HepG2 (cell line): Measurements from ENCODE around the gene TUNAR. TPM values are rescaled to one million over a fixed set of nuclear protein-coding genes. Genes with fewer than 3 reads are reported as not detected.

Experiments used
- ATAC-seq: fragments of 200-7000 bp; cut with Tn5 transposase; 3 replicates; pipeline ENCODE4 v1.9.1; 2020; ENCODE audit warnings: mild to moderate bottlenecking, moderate library complexity
- BruUV-seq: library from RNA; stranded (reverse); fragments of 400-500 nt; replicated peaks from 2 replicates; lab custom pipeline; 2021; lab: Mats Ljungman, UMichigan
- CTCF ChIA-PET: fragments of 300-600 bp; formaldehyde crosslinking; extraction: SDS; loops from one replicate; lab custom pipeline; 2021; ENCODE audit warnings: low total read pairs, inconsistent platforms, low intra/inter-chr PET ratio; lab: Yijun Ruan, JAX
- POLR2A ChIA-PET: fragments of 350-600 bp; sonication (Branson Sonifier 250); formaldehyde crosslinking; loops from one replicate; lab custom pipeline; 2020; ENCODE audit warnings: antibody characterized with exemption, inconsistent platforms; lab: Yijun Ruan, JAX
- DNase-seq: peaks from one replicate; pipeline ENCODE4 v3.0.0-alpha.2; 2015; ENCODE audit warnings: low spot score
- FAIRE-seq: peaks from 3 replicates; lab custom pipeline; 2011; peaks lifted over from hg19 to GRCh38; lab: Jason Lieb, UNC
- H2AFZ ChIP-seq: one replicate; pipeline ENCODE4 v1.6.1; 2011; ENCODE audit warnings: low read length, inconsistent platforms
- H3K27ac ChIP-seq: fragments of 300-600 bp; 3 replicates; pipeline ENCODE4 v1.8.0; 2011; ENCODE audit warnings: mixed run types, mild to moderate bottlenecking, mixed read lengths, low read length, inconsistent platforms; ENCODE audit not compliant: insufficient read depth; ENCODE audit errors: extremely low read length
- H3K27me3 ChIP-seq, 2 experiments: fragments of 200-600 bp in 1 of 2; 2 replicates in 1 of 2; 3 replicates in 1 of 2; pipeline versions ENCODE4 v1.6.0 to v1.8.0; 2011; ENCODE audit warnings: low read length in 2 of 2, mild to moderate bottlenecking in 2 of 2, moderate library complexity in 2 of 2, inconsistent platforms in 1 of 2; ENCODE audit not compliant: insufficient read depth in 2 of 2, control insufficient read depth in 1 of 2
- H3K36me3 ChIP-seq, 2 experiments: fragments of 200-600 bp in 1 of 2; replicated peaks in 1 of 2; 2 replicates in 1 of 2; 3 replicates in 1 of 2; pipeline versions ENCODE4 v1.5.1 to v1.8.0; 2011; ENCODE audit warnings: low read length in 2 of 2, inconsistent platforms in 1 of 2; ENCODE audit not compliant: insufficient read depth in 2 of 2, control insufficient read depth in 1 of 2
- H3K4me1 ChIP-seq: 2 replicates; pipeline ENCODE4 v1.5.1; 2012; ENCODE audit warnings: low read length, inconsistent platforms; ENCODE audit not compliant: insufficient read depth
- H3K4me2 ChIP-seq: 2 replicates; pipeline ENCODE4 v1.6.0; 2011; ENCODE audit warnings: low read depth, low read length, inconsistent platforms
- H3K4me3 ChIP-seq, 3 experiments: fragments of 200-600 bp in 1 of 3; sonication (generic), shearing (Covaris generic) in 1 of 3; replicated peaks in 1 of 3; 2 replicates each; pipeline ENCODE4 v1.5.1; 2011 to 2016; ENCODE audit warnings: low read length in 3 of 3, inconsistent platforms in 2 of 3, low read depth in 2 of 3, mild to moderate bottlenecking in 2 of 3, control low read depth in 1 of 3, mixed read lengths in 1 of 3; ENCODE audit not compliant: insufficient read depth in 1 of 3
- H3K79me2 ChIP-seq: one replicate; pipeline ENCODE4 v1.6.1; 2011; ENCODE audit warnings: low read length, inconsistent platforms; ENCODE audit not compliant: insufficient read depth
- H3K9ac ChIP-seq: 2 replicates; pipeline ENCODE4 v1.6.0; 2011; ENCODE audit warnings: mild to moderate bottlenecking, low read depth, low read length, inconsistent platforms; ENCODE audit not compliant: insufficient read depth
- H3K9me3 ChIP-seq: 2 replicates; pipeline ENCODE4 v1.5.1; 2012; ENCODE audit warnings: mild to moderate bottlenecking, low read length
- H4K20me1 ChIP-seq: 2 replicates; pipeline ENCODE4 v1.6.0; 2011; ENCODE audit warnings: inconsistent platforms, mild to moderate bottlenecking, low read length, moderate library complexity; ENCODE audit not compliant: insufficient read depth
- DMAP1 ChIP-seq: IDR thresholded peaks from 2 replicates; pipeline ENCODE4 v1.6.1; 2016
- ELF3 ChIP-seq: IDR thresholded peaks from 2 replicates; pipeline ENCODE4 v1.6.1; 2016; ENCODE audit warnings: missing genetic modification reagents, missing compliant biosample characterization
- FLYWCH1 ChIP-seq: sonication (generic); formaldehyde crosslinking; IDR thresholded peaks from 2 replicates; pipeline ENCODE4 v1.8.1; 2023; ENCODE audit warnings: mild to moderate bottlenecking, missing genetic modification reagents
- IRF2 ChIP-seq: IDR thresholded peaks from 2 replicates; pipeline ENCODE4 v1.6.1; 2018; ENCODE audit warnings: missing genetic modification reagents, missing compliant biosample characterization
- PRMT3 ChIP-seq: sonication (generic); formaldehyde crosslinking; IDR thresholded peaks from 2 replicates; pipeline ENCODE4 v1.8.1; 2022; ENCODE audit warnings: low read depth, mild to moderate bottlenecking, moderate library complexity, missing genetic modification reagents, borderline replicate concordance
- SMYD3 ChIP-seq: sonication (generic); formaldehyde crosslinking; IDR thresholded peaks from 2 replicates; pipeline ENCODE4 v1.8.1; 2023; ENCODE audit warnings: mild to moderate bottlenecking, missing genetic modification reagents
- SNAPC2 ChIP-seq: sonication (generic); formaldehyde crosslinking; IDR thresholded peaks from 2 replicates; pipeline ENCODE4 v1.8.1; 2022; ENCODE audit warnings: mild to moderate bottlenecking, missing genetic modification reagents
- ZNF3 ChIP-seq: IDR thresholded peaks from 2 replicates; pipeline ENCODE4 v1.7.0; 2017; ENCODE audit warnings: inconsistent platforms
- ZNF354B ChIP-seq: sonication (generic); formaldehyde crosslinking; IDR thresholded peaks from 2 replicates; pipeline ENCODE4 v1.8.0; 2022; ENCODE audit warnings: mild to moderate bottlenecking, missing genetic modification reagents
- WGBS: methylation state at CpG from one replicate; pipeline ENCODE4 v1.1.6; 2017; ENCODE audit warnings: low lambda C conversion rate; 5-methylcytosine and 5-hydroxymethylcytosine counted together
- in situ Hi-C: cut with HindIII; loops from 2 replicates; pipeline ENCODE4 v1.10.0; 2017; ENCODE audit warnings: low pct_unique_long_range_greater_than_20kb; ENCODE audit not compliant: extremely low pct_ligation_motif_present
- intact Hi-C: fragments of 100-400 bp; cut with micrococcal nuclease; formaldehyde crosslinking; loops from one replicate; pipeline ENCODE4 v1.10.0; 2022; ENCODE audit not compliant: unreplicated experiment
- polyA plus RNA-seq, 8 experiments: library from polyadenylated mRNA; depleted of rRNA in 3 of 8; stranded (reverse) in 7 of 8; unstranded in 1 of 8; fragments of >200 nt; fragmentation: Illumina TruSeq in 4 of 8; extraction: Trizol in 4 of 8; gene quantifications; 2 replicates each; pipeline versions ENCODE4 v1.2.1 to v1.2.3, GENCODE V29; 2011 to 2016; ENCODE audit warnings: low read depth in 4 of 8, missing spikeins in 1 of 8, mixed read lengths in 1 of 8; ENCODE audit not compliant: insufficient read depth in 1 of 8
- total RNA-seq, 5 experiments: library from RNA; depleted of rRNA; stranded (reverse); fragments of >200 nt; fragmentation: Illumina TruSeq; extraction: Trizol; gene quantifications; 2 replicates each; pipeline ENCODE4 v1.2.3, GENCODE V29; 2016; ENCODE audit warnings: low read depth in 1 of 5
- TF ChIP-seq, protein P1 (sequence below): sonication (generic); formaldehyde crosslinking; IDR thresholded peaks from 2 replicates; pipeline ENCODE4 v1.4.0; 2020; ENCODE audit warnings: mild to moderate bottlenecking, missing genetic modification reagents
- TF ChIP-seq, protein P2 (sequence below): sonication (generic); formaldehyde crosslinking; IDR thresholded peaks from 2 replicates; pipeline ENCODE4 v1.4.0; 2020; ENCODE audit warnings: mild to moderate bottlenecking, missing genetic modification reagents
- TF ChIP-seq, protein P3 (sequence below): sonication (generic); formaldehyde crosslinking; IDR thresholded peaks from 2 replicates; pipeline ENCODE4 v1.8.0; 2022; ENCODE audit warnings: mild to moderate bottlenecking, missing genetic modification reagents; ENCODE audit not compliant: insufficient replicate concordance
- TF ChIP-seq, protein P4 (sequence below): IDR thresholded peaks from 2 replicates; pipeline ENCODE4 v1.6.1; 2018; ENCODE audit warnings: missing genetic modification reagents, mild to moderate bottlenecking, missing compliant biosample characterization

TUNAR gene
- total and polyA plus RNA-seq, 2 of the 13 experiments (the other 11 are each of a cell fraction or from before 2014, with no cell fraction given), result not detected

DNA sequence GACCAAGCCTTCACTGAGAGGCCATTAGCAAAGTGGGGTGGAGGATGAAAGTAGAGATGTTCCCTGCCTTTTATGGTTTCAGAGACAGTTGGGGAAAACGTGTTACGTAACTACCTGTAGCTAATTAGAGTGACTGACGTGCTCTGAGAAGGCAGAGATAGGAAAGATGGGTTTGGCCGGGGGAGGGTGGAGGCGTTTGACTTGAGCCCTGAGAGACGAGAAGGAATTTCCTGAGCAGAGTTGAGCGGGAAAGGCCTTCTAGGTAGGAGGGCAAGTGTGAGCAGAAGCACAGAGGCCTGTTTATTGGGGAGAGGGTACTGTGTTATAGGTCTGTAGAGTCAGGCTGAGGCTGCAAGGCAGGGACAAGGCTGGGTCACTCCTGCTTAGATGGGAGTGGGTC is 8.6 kb downstream of the TUNAR start:
- no peak for FAIRE-seq
- WGBS, result 2% methylated on average over 7 of the region's 7 CpGs
- intact Hi-C loops, result no loop called here
- H3K9me3 ChIP-seq, result no peaks in the 10 kb centered on the region
- ChIA-PET POLR2A (no interaction called here), CTCF (no interaction called here)
- no TSS peak for BruUV-seq
- H3K27me3 ChIP-seq, result peaks cover 1 to 39% of the 10 kb centered on the region in 2 experiments; a peak in 3 of 5 replicates
- in situ Hi-C loops, result no loop called here
- no peaks in the 10 kb centered on the region for H3K4me1 ChIP-seq
- no peak overlapping the region for H3K9ac ChIP-seq
- no peaks in the 10 kb centered on the region for H4K20me1 ChIP-seq
- H3K4me3 ChIP-seq, result no peak overlapping the region
- ATAC-seq, result no peak
- H3K4me2 ChIP-seq, result no peak overlapping the region
- no peaks in the 10 kb centered on the region for H3K36me3 ChIP-seq
- no peaks in the 10 kb centered on the region for H3K79me2 ChIP-seq
- no peak for DNase-seq
- TF ChIP-seq, protein P1, sequence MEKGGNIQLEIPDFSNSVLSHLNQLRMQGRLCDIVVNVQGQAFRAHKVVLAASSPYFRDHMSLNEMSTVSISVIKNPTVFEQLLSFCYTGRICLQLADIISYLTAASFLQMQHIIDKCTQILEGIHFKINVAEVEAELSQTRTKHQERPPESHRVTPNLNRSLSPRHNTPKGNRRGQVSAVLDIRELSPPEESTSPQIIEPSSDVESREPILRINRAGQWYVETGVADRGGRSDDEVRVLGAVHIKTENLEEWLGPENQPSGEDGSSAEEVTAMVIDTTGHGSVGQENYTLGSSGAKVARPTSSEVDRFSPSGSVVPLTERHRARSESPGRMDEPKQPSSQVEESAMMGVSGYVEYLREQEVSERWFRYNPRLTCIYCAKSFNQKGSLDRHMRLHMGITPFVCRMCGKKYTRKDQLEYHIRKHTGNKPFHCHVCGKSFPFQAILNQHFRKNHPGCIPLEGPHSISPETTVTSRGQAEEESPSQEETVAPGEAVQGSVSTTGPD (CRISPR knock-in tag), result no peak
- no peak for TF ChIP-seq ZNF354B
- TF ChIP-seq, protein P2, sequence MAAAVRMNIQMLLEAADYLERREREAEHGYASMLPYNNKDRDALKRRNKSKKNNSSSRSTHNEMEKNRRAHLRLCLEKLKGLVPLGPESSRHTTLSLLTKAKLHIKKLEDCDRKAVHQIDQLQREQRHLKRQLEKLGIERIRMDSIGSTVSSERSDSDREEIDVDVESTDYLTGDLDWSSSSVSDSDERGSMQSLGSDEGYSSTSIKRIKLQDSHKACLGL (CRISPR knock-in tag), result no peak
- H3K27ac ChIP-seq, result no peak overlapping the region
- no peak overlapping the region for H2AFZ ChIP-seq

DNA sequence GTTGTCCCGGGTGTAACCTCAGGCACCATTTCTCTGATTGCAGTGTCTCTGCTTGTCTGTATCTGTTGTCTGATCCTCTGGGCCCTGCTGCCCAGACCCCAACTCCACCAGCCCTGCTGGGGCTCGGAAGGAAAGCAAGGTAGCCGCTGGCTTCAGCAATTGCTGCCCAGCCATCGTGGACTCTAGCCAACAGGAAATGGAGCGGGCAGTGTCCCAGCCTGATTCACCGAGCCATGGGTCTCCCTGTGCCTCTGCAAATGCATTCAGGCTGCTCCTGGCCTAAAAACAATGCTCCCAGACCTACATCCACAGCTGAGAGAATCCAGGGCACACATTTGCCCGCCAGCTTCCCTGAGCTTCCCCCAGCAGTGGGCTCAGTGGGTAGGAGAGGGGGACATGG is 9.2 kb downstream of the TUNAR start:
- no peak for TF ChIP-seq ZNF3 (CRISPR knock-in tag)
- no peak for TF ChIP-seq PRMT3 (CRISPR knock-in tag)
- TF ChIP-seq FLYWCH1 (CRISPR knock-in tag), result no peak
- no peak for TF ChIP-seq ELF3 (CRISPR knock-in tag)
- no peak for TF ChIP-seq SMYD3
- TF ChIP-seq, protein P3, sequence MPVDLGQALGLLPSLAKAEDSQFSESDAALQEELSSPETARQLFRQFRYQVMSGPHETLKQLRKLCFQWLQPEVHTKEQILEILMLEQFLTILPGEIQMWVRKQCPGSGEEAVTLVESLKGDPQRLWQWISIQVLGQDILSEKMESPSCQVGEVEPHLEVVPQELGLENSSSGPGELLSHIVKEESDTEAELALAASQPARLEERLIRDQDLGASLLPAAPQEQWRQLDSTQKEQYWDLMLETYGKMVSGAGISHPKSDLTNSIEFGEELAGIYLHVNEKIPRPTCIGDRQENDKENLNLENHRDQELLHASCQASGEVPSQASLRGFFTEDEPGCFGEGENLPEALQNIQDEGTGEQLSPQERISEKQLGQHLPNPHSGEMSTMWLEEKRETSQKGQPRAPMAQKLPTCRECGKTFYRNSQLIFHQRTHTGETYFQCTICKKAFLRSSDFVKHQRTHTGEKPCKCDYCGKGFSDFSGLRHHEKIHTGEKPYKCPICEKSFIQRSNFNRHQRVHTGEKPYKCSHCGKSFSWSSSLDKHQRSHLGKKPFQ (CRISPR knock-in tag), result no peak
- no peak for TF ChIP-seq SNAPC2 (CRISPR knock-in tag)
- TF ChIP-seq, protein P4, sequence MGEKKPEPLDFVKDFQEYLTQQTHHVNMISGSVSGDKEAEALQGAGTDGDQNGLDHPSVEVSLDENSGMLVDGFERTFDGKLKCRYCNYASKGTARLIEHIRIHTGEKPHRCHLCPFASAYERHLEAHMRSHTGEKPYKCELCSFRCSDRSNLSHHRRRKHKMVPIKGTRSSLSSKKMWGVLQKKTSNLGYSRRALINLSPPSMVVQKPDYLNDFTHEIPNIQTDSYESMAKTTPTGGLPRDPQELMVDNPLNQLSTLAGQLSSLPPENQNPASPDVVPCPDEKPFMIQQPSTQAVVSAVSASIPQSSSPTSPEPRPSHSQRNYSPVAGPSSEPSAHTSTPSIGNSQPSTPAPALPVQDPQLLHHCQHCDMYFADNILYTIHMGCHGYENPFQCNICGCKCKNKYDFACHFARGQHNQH (CRISPR knock-in tag), result no peak
- TF ChIP-seq DMAP1 (CRISPR knock-in tag), result no peak
- TF ChIP-seq IRF2, result no peak
- H4K20me1 ChIP-seq, result no peaks in the 10 kb centered on the region
- H3K36me3 ChIP-seq, result no peaks in the 10 kb centered on the region
- H3K9me3 ChIP-seq, result no peaks in the 10 kb centered on the region
- H3K9ac ChIP-seq, result no peak overlapping the region
- POLR2A ChIA-PET, result no interaction called here
- BruUV-seq, result no TSS peak
- no peaks in the 10 kb centered on the region for H3K4me1 ChIP-seq
- no peak overlapping the region for H3K27ac ChIP-seq
- CTCF ChIA-PET, result no interaction called here
- intact Hi-C loops, result no loop called here
- DNase-seq (no peak), ATAC-seq (no peak), FAIRE-seq (no peak)
- H3K4me2 ChIP-seq, result no peak overlapping the region
- H2AFZ ChIP-seq, result no peak overlapping the region
- in situ Hi-C loops, result no loop called here
- 10% methylated on average over 1 of the region's 7 CpGs for WGBS
- no peaks in the 10 kb centered on the region for H3K79me2 ChIP-seq
- peaks cover 1 to 36% of the 10 kb centered on the region in 2 experiments; a peak in 3 of 5 replicates for H3K27me3 ChIP-seq
- no peak overlapping the region for H3K4me3 ChIP-seq
